GM12892 (cell line): Measurements from ENCODE around the gene STAMBPL1.

Experiments used
- POLR2A ChIP-seq: IDR thresholded peaks from 2 replicates; pipeline ENCODE4 v1.6.1; 2011; ENCODE audit warnings: low read depth, low read length, control low read depth
- POLR2AphosphoS5 ChIP-seq: IDR thresholded peaks from 2 replicates; pipeline ENCODE4 v1.6.1; 2011; ENCODE audit warnings: low read depth, low read length, control low read depth
- TAF1 ChIP-seq: IDR thresholded peaks from 2 replicates; pipeline ENCODE4 v1.6.1; 2011; ENCODE audit warnings: low read depth, mild to moderate bottlenecking, control low read depth, low read length, borderline replicate concordance

GRCh38 chr10:88841316-88842111 lies 38.5 kb upstream of the STAMBPL1 start:
- TF ChIP-seq TAF1 = no peak
- no peak for TF ChIP-seq POLR2A
- no peak for TF ChIP-seq POLR2AphosphoS5
